K562 (cell line): Measurements from ENCODE around the gene CD8A. TPM values are rescaled to one million over a fixed set of nuclear protein-coding genes. Genes with fewer than 3 reads are reported as not detected.

Experiments
- ATAC-seq: fragments of 200-7000 bp; cut with Tn5 transposase; 3 replicates; pipeline ENCODE4 v1.9.1; 2020; ENCODE audit warnings: moderate library complexity
- Bru-seq: library from RNA; stranded (reverse); fragments of 400-500 nt; gene quantifications from one replicate; lab custom pipeline; 2021; lab: Mats Ljungman, UMichigan
- BruChase-seq, 2 experiments: library from RNA; stranded (reverse); fragments of 400-500 nt; gene quantifications; one replicate each; lab custom pipeline; 2021; lab: Mats Ljungman, UMichigan
- BruUV-seq: library from RNA; stranded (reverse); fragments of 400-500 nt; replicated peaks from 2 replicates; lab custom pipeline; 2021; lab: Mats Ljungman, UMichigan
- CTCF ChIA-PET: fragments of 300-600 bp; formaldehyde crosslinking; extraction: SDS; loops from one replicate; lab custom pipeline; 2021; ENCODE audit warnings: low intra/inter-chr PET ratio; lab: Yijun Ruan, JAX
- POLR2A ChIA-PET: fragments of 300-600, 350-650 bp; sonication (Branson Sonifier 250); formaldehyde crosslinking; extraction: SDS; loops from one replicate; lab custom pipeline; 2021; ENCODE audit warnings: antibody characterized with exemption, inconsistent platforms; lab: Yijun Ruan, JAX
- DNase-seq, 4 experiments: peaks; one replicate each; pipeline versions ENCODE4 v3.0.0 to v3.0.0-alpha.2; 2011 to 2018; ENCODE audit warnings: low spot score in 3 of 4, mixed read lengths in 3 of 4; ENCODE audit errors: extremely low read depth in 1 of 4
- FAIRE-seq: peaks from 2 replicates; lab custom pipeline; 2011; peaks lifted over from hg19 to GRCh38; lab: Jason Lieb, UNC
- H2AFZ ChIP-seq: 2 replicates; pipeline ENCODE4 v1.6.0; 2011; ENCODE audit warnings: low read depth, low read length, control low read depth, inconsistent platforms
- H3K27ac ChIP-seq: fragments of 200-600 bp; 3 replicates; pipeline ENCODE4 v1.8.0; 2011; ENCODE audit warnings: low read depth, mild to moderate bottlenecking, control low read depth, inconsistent platforms, low read length, moderate library complexity, mixed read lengths; ENCODE audit errors: extremely low read depth
- H3K27me3 ChIP-seq, 2 experiments: fragments of 300-600 bp in 1 of 2; 2 replicates in 1 of 2; 3 replicates in 1 of 2; pipeline versions ENCODE4 v1.6.0 to v1.8.0; 2011; ENCODE audit warnings: inconsistent platforms in 2 of 2, low read length in 2 of 2, mild to moderate bottlenecking in 1 of 2, mixed read lengths in 1 of 2, moderate library complexity in 1 of 2; ENCODE audit not compliant: control insufficient read depth in 2 of 2, insufficient read depth in 2 of 2
- H3K36me3 ChIP-seq: fragments of 300-600 bp; 3 replicates; pipeline ENCODE4 v1.8.0; 2011; ENCODE audit warnings: mild to moderate bottlenecking, low read length, inconsistent platforms; ENCODE audit not compliant: control insufficient read depth, insufficient read depth
- H3K4me1 ChIP-seq, 2 experiments: fragments of 200-600 bp in 1 of 2; replicated peaks in 1 of 2; 2 replicates in 1 of 2; 3 replicates in 1 of 2; pipeline versions ENCODE4 v1.5.1 to v1.8.0; 2011; ENCODE audit warnings: inconsistent platforms in 2 of 2, low read length in 2 of 2, mild to moderate bottlenecking in 1 of 2, mixed read lengths in 1 of 2, moderate library complexity in 1 of 2; ENCODE audit not compliant: control insufficient read depth in 2 of 2, insufficient read depth in 2 of 2
- H3K4me2 ChIP-seq: 2 replicates; pipeline ENCODE4 v1.6.1; 2011; ENCODE audit warnings: low read length, control low read depth, inconsistent platforms, mixed read lengths; ENCODE audit not compliant: insufficient read depth
- H3K4me3 ChIP-seq: fragments of 200-600 bp; sonication (generic), shearing (Covaris generic); 2 replicates; pipeline ENCODE4 v1.5.1; 2016; ENCODE audit warnings: control low read depth, inconsistent platforms
- H3K79me2 ChIP-seq: fragments of 200-600 bp; 3 replicates; pipeline ENCODE4 v1.8.0; 2011; ENCODE audit warnings: low read length, inconsistent platforms; ENCODE audit not compliant: control insufficient read depth, insufficient read depth
- H3K9ac ChIP-seq, 2 experiments: 2 replicates each; pipeline versions ENCODE4 v1.6.0 to v1.6.1; 2011; ENCODE audit warnings: low read depth in 2 of 2, low read length in 2 of 2, control low read depth in 1 of 2, inconsistent platforms in 1 of 2, mild to moderate bottlenecking in 1 of 2, mixed read lengths in 1 of 2; ENCODE audit not compliant: insufficient read depth in 1 of 2
- H3K9me1 ChIP-seq: one replicate; pipeline ENCODE4 v1.6.0; 2011; ENCODE audit warnings: inconsistent platforms, mild to moderate bottlenecking, low read length, moderate library complexity; ENCODE audit not compliant: control insufficient read depth, insufficient read depth
- H3K9me3 ChIP-seq: replicated peaks from 2 replicates; pipeline ENCODE4 v1.5.1; 2011; ENCODE audit warnings: low read depth, low read length, inconsistent platforms; ENCODE audit not compliant: control insufficient read depth, insufficient read depth
- H4K20me1 ChIP-seq: replicated peaks from 2 replicates; pipeline ENCODE4 v1.6.1; 2011; ENCODE audit warnings: low read length, inconsistent platforms, mixed read lengths; ENCODE audit not compliant: control insufficient read depth, insufficient read depth
- ATF3 ChIP-seq, 2 experiments: fragments of 450-650 bp in 1 of 2; sonication (generic) in 1 of 2; formaldehyde crosslinking in 1 of 2; IDR thresholded peaks in 1 of 2; conservative IDR thresholded peaks in 1 of 2; 2 replicates each; pipeline versions ENCODE4 v1.6.1 to v1.8.1; 2016 to 2023; ENCODE audit warnings: mild to moderate bottlenecking in 2 of 2, moderate library complexity in 2 of 2, inconsistent platforms in 1 of 2, missing genetic modification reagents in 1 of 2
- ETV1 ChIP-seq: fragments of 450-650 bp; conservative IDR thresholded peaks from 2 replicates; pipeline ENCODE4 v1.6.1; 2016; ENCODE audit warnings: missing genetic modification characterization, control low read depth, low read depth, missing compliant biosample characterization
- FOXP1 ChIP-seq: sonication (generic); formaldehyde crosslinking; IDR thresholded peaks from 2 replicates; pipeline ENCODE4 v1.8.0; 2022; ENCODE audit warnings: mild to moderate bottlenecking, missing genetic modification reagents
- MAFK ChIP-seq: IDR thresholded peaks from 2 replicates; pipeline ENCODE4 v1.6.1; 2011; ENCODE audit warnings: low read length, improper control_type of control experiment
- MNT ChIP-seq, 2 experiments: fragments of 450-650 bp; conservative IDR thresholded peaks; 2 replicates each; pipeline ENCODE4 v1.6.1; 2017; ENCODE audit warnings: mild to moderate bottlenecking in 2 of 2, moderate library complexity in 2 of 2
- ZNF668 ChIP-seq: fragments of 250-450 bp; sonication (Bioruptor Pico); IDR thresholded peaks from 2 replicates; pipeline ENCODE4 v1.8.0; 2022; ENCODE audit warnings: mild to moderate bottlenecking, inconsistent platforms
- WGBS: fragments of 100-300 bp; shearing (Covaris generic); methylation state at CpG from one replicate; pipeline ENCODE4 v1.1.6; 2016; ENCODE audit warnings: low coverage, mixed read lengths; ENCODE audit not compliant: insufficient coverage; ENCODE audit errors: missing lambda C conversion rate; 5-methylcytosine and 5-hydroxymethylcytosine counted together
- in situ Hi-C: fragments of 300-500 bp; cut with MboI; formaldehyde crosslinking; loops from 4 replicates; pipeline ENCODE4 v1.15.0; 2018; ENCODE audit warnings: inconsistent platforms, mixed read lengths
- intact Hi-C: fragments of 100-400 bp; cut with micrococcal nuclease; formaldehyde crosslinking; loops from 2 replicates; pipeline ENCODE4 v1.14.2; 2022
- long read RNA-seq, 3 experiments: library from polyadenylated mRNA in 2 of 3; library from RNA in 1 of 3; unstranded in 2 of 3; stranded (forward) in 1 of 3; transcript quantifications; one replicate each; pipeline ENCODE4 v2.0.0, GENCODE V29; 2019 to 2022
- polyA minus RNA-seq, 3 experiments: library from RNA; depleted of rRNA, polyadenylated mRNA; stranded (reverse); fragments of >200 nt; gene quantifications; 2 replicates each; pipeline ENCODE4 v1.2.3, GENCODE V29; 2011
- polyA plus RNA-seq, 8 experiments: library from polyadenylated mRNA; depleted of rRNA in 4 of 8; stranded (reverse) in 5 of 8; unstranded in 3 of 8; fragments of >200 nt; fragmentation: Nextera tagmentation in 2 of 8; fragmentation: Illumina TruSeq in 1 of 8; extraction: Ambion mirVana in 2 of 8; extraction: Trizol in 1 of 8; gene quantifications; 2 replicates each; pipeline versions ENCODE4 v1.2.1 to v1.2.3, GENCODE V29; 2011 to 2014; ENCODE audit warnings: inconsistent platforms in 1 of 8, missing spikeins in 1 of 8
- total RNA-seq, 7 experiments: library from RNA; depleted of rRNA in 6 of 7; stranded (reverse); fragments of >200 nt in 6 of 7; fragmentation: Illumina TruSeq in 2 of 7; extraction: Trizol in 2 of 7; gene quantifications; 2 replicates each; pipeline versions ENCODE4 v1.2.1 to v1.2.3, GENCODE V29; 2011 to 2021; ENCODE audit warnings: low replicate concordance in 1 of 7

The CD8A gene
- total RNA-seq (2011; cell fraction: chromatin; rRNA removed; ENCODE audit: low replicate concordance): not detected in 2 replicates
- not detected in 2 replicates for total RNA-seq (2011; cell fraction: nucleolus; rRNA removed)
- not detected in 2 replicates for total RNA-seq (2011; cell fraction: nucleoplasm; rRNA removed)
- total RNA-seq (2014; rRNA removed) (not detected in 2 replicates), total RNA-seq (2014; rRNA removed; fragmentation: Illumina TruSeq; extraction: Trizol) (not detected in 2 replicates), total RNA-seq (2015; rRNA removed; fragmentation: Illumina TruSeq; extraction: Trizol) (not detected in 2 replicates), total RNA-seq (2021) (0.07 and 0.20 TPM in 2 replicates), polyA plus RNA-seq (2011; rRNA removed) (not detected in 2 replicates), polyA plus RNA-seq (2014; fragmentation: Illumina TruSeq; extraction: Trizol) (not detected in 2 replicates), polyA plus RNA-seq (2014; fragmentation: Nextera tagmentation; extraction: Ambion mirVana) (not detected), polyA plus RNA-seq (2014; rRNA removed) (not detected in 2 replicates), polyA minus RNA-seq (2011; rRNA and poly(A)+ RNA removed) (not detected in 2 replicates), Bru-seq, nascent RNA (not detected), BruChase-seq, experiment 1, labeled RNA remaining after a 2-hour chase (not detected), BruChase-seq, experiment 2, labeled RNA remaining after a 6-hour chase (percentile 6 among the genes with signal in this experiment)
- not detected in 2 replicates for polyA plus RNA-seq (2011; cell fraction: cytosol; rRNA removed)
- not detected in 2 replicates for polyA plus RNA-seq (2011; cell fraction: nucleus; rRNA removed)
- polyA plus RNA-seq (2012): not detected in 2 replicates
- not detected in 2 replicates for polyA minus RNA-seq (2011; cell fraction: cytosol; rRNA and poly(A)+ RNA removed)
- not detected in 2 replicates for polyA minus RNA-seq (2011; cell fraction: nucleus; rRNA and poly(A)+ RNA removed)
- long read RNA-seq, experiment 1: 0 reads
- long read RNA-seq, experiment 2: 0 reads
- long read RNA-seq, experiment 3: 0 reads

GRCh38 chr2:86790676-86791572, at the start of gene CD8A:
CD8A (minus strand) TSS chr2:86790913; CDS start chr2:86790825, 88 bp downstream.
- H4K20me1 ChIP-seq: no peaks in the 10 kb centered on the region
- TF ChIP-seq MNT (conservative IDR thresholded peaks at IDR 0.05): no peak
- TF ChIP-seq ZNF668 (CRISPR knock-in tag): no peak
- peak; percentile 38; the same call in 1 of the 2 replicates for TF ChIP-seq ETV1 (tag)
- no peak for TF ChIP-seq MAFK
- peak; percentile 27; the same call in 1 of the 2 replicates for TF ChIP-seq ATF3 (IDR thresholded peaks at IDR 0.05)
- TF ChIP-seq ATF3 (CRISPR knock-in tag; conservative IDR thresholded peaks at IDR 0.05): no peak
- no peak for TF ChIP-seq FOXP1 (CRISPR knock-in tag)
- ATAC-seq: peak; percentile 71
- peaks cover 20 to 44% of the 10 kb centered on the region in 2 experiments; a peak in 4 of 5 replicates for H3K27me3 ChIP-seq
- 20% methylated on average over 29 of the region's 57 CpGs for WGBS
- H3K36me3 ChIP-seq: no peaks in the 10 kb centered on the region
- H3K4me2 ChIP-seq: no peak within 1 kb of the TSS
- DNase-seq: no peak
- intact Hi-C loops: no loop called here
- H3K27ac ChIP-seq: no peak within 1 kb of the TSS
- no peak for FAIRE-seq
- 0 out of 4 replicates have a peak within 1 kb of the TSS, but pooled peaks of 1 of the 2 experiments have one; percentile 17 for H3K9ac ChIP-seq
- H3K9me3 ChIP-seq: no peaks in the 10 kb centered on the region
- peaks cover 2% of the 10 kb centered on the region for H3K9me1 ChIP-seq
- H2AFZ ChIP-seq: 0 out of 2 replicates have a peak within 1 kb of the TSS, but pooled peaks have one; percentile 17
- ChIA-PET CTCF (no interaction called here), POLR2A (interaction anchor here (2.2 kb wide), 1 partner anchor 11 kb away, joined by 5 read pairs; no protein-coding TSS in a partner anchor)
- BruUV-seq: no TSS peak
- no peak within 1 kb of the TSS for H3K4me3 ChIP-seq
- H3K4me1 ChIP-seq: peaks cover 0 to 17% of the 10 kb centered on the region in 2 experiments; a peak in 2 of 5 replicates
- H3K79me2 ChIP-seq: no peaks in the 10 kb centered on the region
- in situ Hi-C loops: no loop called here
